GM23338 (cell line): ENCODE data around the gene S100A1. TPM values are rescaled to one million over a fixed set of nuclear protein-coding genes. Genes with fewer than 3 reads are reported as not detected.
"Not testable (repeated sequence)": the region's sequence is repeated elsewhere in the genome, so short reads cannot be mapped to it uniquely, and the experiment has no call there.

Experiments used
- ATAC-seq: fragments of 200-7000 bp; cut with Tn5 transposase; 3 replicates; pipeline ENCODE4 v1.9.1; 2020
- DNase-seq: peaks from one replicate; pipeline ENCODE4 v3.0.0-alpha.2; 2015; ENCODE audit warnings: low spot score
- H2AFZ ChIP-seq: fragments of 200-600 bp; sonication (generic); 2 replicates; pipeline ENCODE4 v1.8.0; 2016; ENCODE audit warnings: antibody characterized with exemption, mild to moderate bottlenecking, moderate library complexity
- H3F3A ChIP-seq: fragments of 200-600 bp; sonication (generic); replicated peaks from 2 replicates; pipeline ENCODE4 v1.8.0; 2017; ENCODE audit warnings: antibody characterized with exemption, mixed run types, low read depth
- H3K27ac ChIP-seq: fragments of 200-600 bp; sonication (generic); 2 replicates; pipeline ENCODE4 v1.6.1; 2016; ENCODE audit warnings: low read depth
- H3K27me3 ChIP-seq: fragments of 200-600 bp; sonication (generic); 2 replicates; pipeline ENCODE4 v1.8.0; 2016; ENCODE audit warnings: mild to moderate bottlenecking, mixed run types, moderate library complexity; ENCODE audit not compliant: insufficient read depth
- H3K36me3 ChIP-seq: fragments of 200-600 bp; sonication (generic); 2 replicates; pipeline ENCODE4 v1.8.0; 2016; ENCODE audit warnings: mild to moderate bottlenecking; ENCODE audit not compliant: insufficient read depth
- H3K4me1 ChIP-seq: fragments of 200-600 bp; sonication (generic); 2 replicates; pipeline ENCODE4 v1.8.0; 2016; ENCODE audit warnings: mild to moderate bottlenecking, moderate library complexity; ENCODE audit not compliant: insufficient read depth
- H3K4me2 ChIP-seq: fragments of 200-600 bp; sonication (generic); 2 replicates; pipeline ENCODE4 v1.7.1; 2017; ENCODE audit warnings: mixed run types
- H3K4me3 ChIP-seq: fragments of 200-600 bp; sonication (generic); 2 replicates; pipeline ENCODE4 v1.6.1; 2016; ENCODE audit warnings: mixed run types
- H3K79me2 ChIP-seq: fragments of 200-600 bp; sonication (generic); replicated peaks from 2 replicates; pipeline ENCODE4 v1.8.0; 2017; ENCODE audit warnings: mild to moderate bottlenecking; ENCODE audit not compliant: insufficient read depth
- H3K9me2 ChIP-seq: fragments of 200-600 bp; sonication (generic); 2 replicates; pipeline ENCODE4 v1.8.0; 2017; ENCODE audit not compliant: insufficient read depth
- H4K20me1 ChIP-seq: fragments of 200-600 bp; sonication (generic); replicated peaks from 2 replicates; pipeline ENCODE4 v1.8.0; 2017; ENCODE audit warnings: mild to moderate bottlenecking; ENCODE audit not compliant: insufficient read depth
- H3K27ac Mint-ChIP-seq: 2 replicates; pipeline ENCODE4 v1.8.0; 2020; ENCODE audit warnings: inconsistent platforms, mild to moderate bottlenecking, moderate library complexity, mixed read lengths
- H3K27me3 Mint-ChIP-seq: 3 replicates; pipeline ENCODE4 v1.8.0; 2022; ENCODE audit warnings: low read depth, mild to moderate bottlenecking, moderate library complexity, mixed read lengths, inconsistent platforms; ENCODE audit not compliant: insufficient read depth, poor library complexity
- H3K36me3 Mint-ChIP-seq: 3 replicates; pipeline ENCODE4 v1.8.0; 2021; ENCODE audit warnings: low read depth, mild to moderate bottlenecking, inconsistent platforms, moderate library complexity, mixed read lengths
- H3K4me1 Mint-ChIP-seq: 3 replicates; pipeline ENCODE4 v1.8.0; 2020; ENCODE audit warnings: mild to moderate bottlenecking, inconsistent platforms, mixed read lengths
- H3K4me3 Mint-ChIP-seq: 3 replicates; pipeline ENCODE4 v1.8.0; 2021; ENCODE audit warnings: moderate library complexity, mild to moderate bottlenecking, inconsistent platforms, mixed read lengths
- H3K9me3 Mint-ChIP-seq: 3 replicates; pipeline ENCODE4 v1.8.0; 2020; ENCODE audit warnings: moderate library complexity, mild to moderate bottlenecking, inconsistent platforms, mixed read lengths
- CREB1 ChIP-seq: fragments of 250-450 bp; sonication (Bioruptor Pico); IDR thresholded peaks from 2 replicates; pipeline ENCODE4 v1.5.0; 2020; ENCODE audit warnings: low read depth, mild to moderate bottlenecking, moderate library complexity
- EZH2 ChIP-seq: fragments of 200-600 bp; sonication (generic); IDR thresholded peaks from one replicate; pipeline ENCODE4 v1.8.0; 2017; ENCODE audit warnings: antibody characterized with exemption, mild to moderate bottlenecking, low read depth; ENCODE audit not compliant: unreplicated experiment
- EZH2phosphoT487 ChIP-seq: fragments of 200-600 bp; sonication (generic); IDR thresholded peaks from one replicate; pipeline ENCODE4 v1.8.1; 2018; ENCODE audit warnings: antibody characterized with exemption; ENCODE audit not compliant: unreplicated experiment
- NANOG ChIP-seq: IDR thresholded peaks from 2 replicates; pipeline ENCODE4 v1.6.1; 2016; ENCODE audit warnings: antibody characterized with exemption, borderline replicate concordance
- POLR2AphosphoS5 ChIP-seq: IDR thresholded peaks from 2 replicates; pipeline ENCODE4 v1.6.1; 2016; ENCODE audit warnings: antibody characterized with exemption, low read depth
- STAT1 ChIP-seq: IDR thresholded peaks from one replicate; pipeline ENCODE4 v1.6.1; 2016; ENCODE audit warnings: antibody characterized with exemption; ENCODE audit not compliant: unreplicated experiment
- ZNF114 ChIP-seq: fragments of 250-450 bp; sonication (Bioruptor Pico); IDR thresholded peaks from 2 replicates; pipeline ENCODE4 v1.5.0; 2020; ENCODE audit warnings: mild to moderate bottlenecking, moderate library complexity
- ZNF331 ChIP-seq: fragments of 250-450 bp; sonication (Bioruptor Pico); IDR thresholded peaks from 2 replicates; pipeline ENCODE4 v1.5.0; 2020; ENCODE audit warnings: low read depth, mild to moderate bottlenecking, moderate library complexity
- polyA plus RNA-seq: library from polyadenylated mRNA; unstranded; fragments of >200 nt; fragmentation: Nextera tagmentation; extraction: Ambion mirVana; gene quantifications from 2 replicates; pipeline ENCODE4 v1.2.1, GENCODE V29; 2016
- total RNA-seq: library from RNA; depleted of rRNA; stranded (reverse); fragments of >200 nt; shearing (Covaris generic); gene quantifications from 2 replicates; pipeline ENCODE4 v1.2.3, GENCODE V29; 2014
- TF ChIP-seq, protein P1 (sequence below), 2 experiments: fragments of 200-600 bp in 1 of 2; sonication (generic) in 1 of 2; conservative IDR thresholded peaks; 2 replicates each; pipeline versions ENCODE4 v1.5.1 to v1.6.1; 2016 to 2017; ENCODE audit warnings: antibody characterized with exemption in 2 of 2, low read depth in 2 of 2, mild to moderate bottlenecking in 2 of 2, moderate library complexity in 1 of 2

Gene S100A1
- total and polyA plus RNA-seq, 2 experiments from 2014 or later = 0.13 to 0.66 TPM

DNA sequence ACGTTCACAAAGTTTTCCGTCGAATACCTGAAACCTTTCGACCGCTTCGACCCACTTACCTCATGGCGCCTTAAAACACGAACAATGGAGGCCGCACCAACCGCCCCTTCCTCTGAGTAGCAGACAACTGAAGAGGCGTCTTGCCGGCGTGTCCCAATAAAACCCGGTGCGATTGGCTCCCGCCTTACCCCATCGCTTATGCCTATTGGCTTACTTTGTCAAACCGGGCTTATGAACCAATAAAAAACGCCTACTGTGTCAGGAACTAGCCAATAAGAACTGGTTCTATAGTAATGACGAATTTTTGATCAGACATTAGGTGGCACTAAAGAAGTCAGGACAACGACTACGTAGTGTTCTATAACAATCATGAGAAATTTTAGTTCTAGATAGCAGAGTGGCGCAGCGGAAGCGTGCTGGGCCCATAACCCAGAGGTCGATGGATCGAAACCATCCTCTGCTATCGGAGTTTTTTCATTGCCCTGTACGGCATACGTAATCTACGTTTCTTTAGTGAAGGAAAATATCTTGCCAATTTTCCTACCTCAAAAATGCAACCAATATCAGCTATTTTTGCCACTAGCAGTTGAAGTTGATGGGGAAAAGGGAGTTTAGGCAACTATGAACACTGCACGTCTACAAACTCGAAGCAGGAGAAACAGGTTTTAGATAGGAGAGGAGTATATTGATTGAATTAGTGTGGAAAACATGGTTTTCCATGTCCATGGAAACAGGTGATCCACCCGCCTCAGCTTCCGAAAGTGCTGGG, 42.8 kb downstream of the S100A1 start, which contains the start of gene ILF2 (continued):
- TF ChIP-seq, protein P1, sequence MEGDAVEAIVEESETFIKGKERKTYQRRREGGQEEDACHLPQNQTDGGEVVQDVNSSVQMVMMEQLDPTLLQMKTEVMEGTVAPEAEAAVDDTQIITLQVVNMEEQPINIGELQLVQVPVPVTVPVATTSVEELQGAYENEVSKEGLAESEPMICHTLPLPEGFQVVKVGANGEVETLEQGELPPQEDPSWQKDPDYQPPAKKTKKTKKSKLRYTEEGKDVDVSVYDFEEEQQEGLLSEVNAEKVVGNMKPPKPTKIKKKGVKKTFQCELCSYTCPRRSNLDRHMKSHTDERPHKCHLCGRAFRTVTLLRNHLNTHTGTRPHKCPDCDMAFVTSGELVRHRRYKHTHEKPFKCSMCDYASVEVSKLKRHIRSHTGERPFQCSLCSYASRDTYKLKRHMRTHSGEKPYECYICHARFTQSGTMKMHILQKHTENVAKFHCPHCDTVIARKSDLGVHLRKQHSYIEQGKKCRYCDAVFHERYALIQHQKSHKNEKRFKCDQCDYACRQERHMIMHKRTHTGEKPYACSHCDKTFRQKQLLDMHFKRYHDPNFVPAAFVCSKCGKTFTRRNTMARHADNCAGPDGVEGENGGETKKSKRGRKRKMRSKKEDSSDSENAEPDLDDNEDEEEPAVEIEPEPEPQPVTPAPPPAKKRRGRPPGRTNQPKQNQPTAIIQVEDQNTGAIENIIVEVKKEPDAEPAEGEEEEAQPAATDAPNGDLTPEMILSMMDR (conservative IDR thresholded peaks at IDR 0.05; ENCODE audit: low read depth in 2 of 2) = peak in 1 of 2 experiments; percentile 16; a peak in 1 of 4 replicates
- TF ChIP-seq EZH2phosphoT487 (no peak), POLR2AphosphoS5 (peak; percentile 94), CREB1 (CRISPR knock-in tag) (peak; percentile 89), NANOG (no peak), ZNF114 (CRISPR knock-in tag) (no peak)

DNA sequence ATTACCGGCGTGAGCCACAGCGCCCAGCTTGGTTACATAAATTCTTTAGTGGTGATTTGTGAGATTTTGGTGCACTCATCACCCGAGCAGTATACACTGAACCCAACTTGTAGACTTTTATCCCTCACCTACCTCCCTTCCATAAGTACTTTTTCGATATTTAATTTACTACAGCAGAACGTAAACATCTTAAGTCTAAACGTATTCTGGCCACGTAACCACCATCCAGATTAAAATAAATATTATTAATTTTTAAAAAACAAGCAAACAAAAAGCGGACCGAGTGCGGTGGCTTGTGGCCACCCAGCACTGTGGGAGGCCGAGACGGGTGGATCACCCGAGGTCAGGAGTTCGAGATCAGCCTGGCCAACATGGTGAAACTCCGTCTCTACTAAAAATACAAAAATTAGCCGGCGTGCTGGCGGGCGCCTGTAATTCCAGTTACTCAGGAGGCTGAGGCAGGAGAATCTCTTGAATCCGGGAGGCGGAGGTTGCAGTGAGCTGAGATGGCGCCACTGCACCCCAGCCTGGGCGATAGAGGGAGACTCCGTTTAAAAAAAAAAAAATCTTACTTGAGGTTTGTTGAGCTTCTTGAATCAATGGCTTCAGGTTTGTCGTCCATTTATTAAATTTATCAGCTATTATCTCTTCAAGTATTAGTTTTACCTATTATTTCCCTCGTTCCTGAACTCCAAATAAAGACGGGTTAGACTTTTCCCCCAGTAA, 43.6 kb downstream of the S100A1 start:
- Histone ChIP-seq H3K36me3 (peaks cover 29% of the 10 kb centered on the region), H2AFZ (peak overlapping the region; percentile 48; the same call in 1 of the 2 replicates), H3K79me2 (peaks cover 34% of the 10 kb centered on the region), H3K4me2 (peak overlapping the region; percentile 71), H3K27ac (peak overlapping the region; percentile 18), H3F3A (peaks cover 30% of the 10 kb centered on the region), H3K4me3 (peak overlapping the region; percentile 57)
- not testable (repeated sequence) for H3K9me3 Mint-ChIP-seq, H3K27me3 ChIP-seq, H3K9me2 ChIP-seq, H3K4me3 Mint-ChIP-seq, H3K27ac Mint-ChIP-seq, DNase-seq, H4K20me1 ChIP-seq, H3K27me3 Mint-ChIP-seq, H3K4me1 ChIP-seq
- peak; percentile 39 for ATAC-seq
- TF ChIP-seq, protein P1 (conservative IDR thresholded peaks at IDR 0.05; ENCODE audit: low read depth in 2 of 2) = peak; percentile 4 to 25; a peak in 2 of 4 replicates
- H3K4me1 Mint-ChIP-seq = peaks cover 12% of the 10 kb centered on the region; the same call in 2 of the 3 replicates
- H3K36me3 Mint-ChIP-seq = peaks cover 36% of the 10 kb centered on the region

DNA sequence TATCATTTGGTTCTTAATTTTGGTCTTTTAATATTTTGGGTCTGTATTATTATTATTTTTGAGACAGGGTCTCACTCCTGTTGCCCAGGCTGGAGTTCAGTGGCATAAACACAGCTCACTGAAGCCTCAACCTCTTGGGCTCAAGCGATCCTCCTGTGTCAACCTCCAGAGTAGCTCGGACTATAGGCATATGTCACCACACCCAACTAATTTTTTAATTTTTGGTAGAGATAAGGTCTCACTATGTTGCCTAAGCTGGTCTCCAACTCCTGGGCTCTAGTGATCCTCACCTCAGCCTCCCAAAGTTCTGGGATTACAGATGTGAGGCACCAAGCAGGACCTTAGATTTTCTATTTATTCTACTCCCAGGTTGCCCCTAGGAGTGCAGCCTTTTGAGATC, 45.3 kb downstream of the S100A1 start:
- H3K4me2 ChIP-seq = no peak overlapping the region
- H3K4me1 ChIP-seq = peaks cover 4% of the 10 kb centered on the region
- H3K4me3 Mint-ChIP-seq = peak overlapping the region; percentile 22; the same call in 1 of the 3 replicates
- H3K9me2 ChIP-seq = no peaks in the 10 kb centered on the region
- H3K4me1 Mint-ChIP-seq = peaks cover 16% of the 10 kb centered on the region; the same call in 2 of the 3 replicates
- peaks cover 19% of the 10 kb centered on the region for H3F3A ChIP-seq
- no peak overlapping the region for H3K27ac ChIP-seq
- no peak overlapping the region for H2AFZ ChIP-seq
- ATAC-seq (no peak), DNase-seq (no peak)
- peaks cover 19% of the 10 kb centered on the region for H3K36me3 Mint-ChIP-seq
- H3K27ac Mint-ChIP-seq = no peak overlapping the region
- no peak overlapping the region for H3K4me3 ChIP-seq
- peaks cover 8% of the 10 kb centered on the region for H3K27me3 ChIP-seq
- peaks cover 9% of the 10 kb centered on the region for H3K27me3 Mint-ChIP-seq
- peaks cover 12% of the 10 kb centered on the region for H3K36me3 ChIP-seq
- H3K9me3 Mint-ChIP-seq = no peaks in the 10 kb centered on the region; the same call in 2 of the 3 replicates
- H4K20me1 ChIP-seq = no peaks in the 10 kb centered on the region; the same call in none of the 2 replicates
- H3K79me2 ChIP-seq = peaks cover 22% of the 10 kb centered on the region
- TF ChIP-seq EZH2 (no peak), ZNF331 (CRISPR knock-in tag) (no peak), EZH2phosphoT487 (no peak), NANOG (no peak), STAT1 (no peak), CREB1 (CRISPR knock-in tag) (no peak)
- TF ChIP-seq, protein P1 (conservative IDR thresholded peaks at IDR 0.05; ENCODE audit: low read depth in 2 of 2) = no peak
